ENCODE results near the gene ZFHX3.

DNA sequence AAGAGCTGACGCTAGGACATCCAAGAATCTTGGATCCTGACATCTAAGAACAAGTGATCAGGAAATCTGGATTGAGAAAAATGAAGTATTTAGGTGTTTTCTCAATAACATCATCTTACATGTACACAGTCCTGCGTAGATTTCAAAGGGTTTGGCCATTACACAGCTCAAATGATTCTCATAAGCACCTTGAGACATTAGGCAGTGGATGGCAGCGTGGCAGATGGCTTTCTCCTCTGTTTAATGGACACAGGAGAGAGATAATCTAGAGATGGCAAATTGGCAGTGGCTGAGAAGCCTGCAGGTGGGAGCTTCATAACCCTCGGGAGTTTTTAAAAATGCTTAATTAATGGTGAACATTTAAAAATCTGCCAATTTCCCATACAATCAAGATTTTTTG, 137.5 kb downstream of the ZFHX3 start:
- TF ChIP-seq POLR2AphosphoS5 (IDR thresholded peaks at IDR 0.05) = no peak
- no peak for TF ChIP-seq EP300 (conservative IDR thresholded peaks at IDR 0.05; ENCODE audit: poor library complexity, severe bottlenecking)

Measured in neural cell (in vitro differentiated cells).